Inferior parietal cortex (tissue), 1 donor: ENCODE results near the gene OSTF1.

ENCODE experiments used
- DNase-seq: peaks from one replicate; pipeline ENCODE4 v3.0.0-alpha.2; 2016; ENCODE audit errors: extremely low spot score

The OSTF1 gene, protein sequence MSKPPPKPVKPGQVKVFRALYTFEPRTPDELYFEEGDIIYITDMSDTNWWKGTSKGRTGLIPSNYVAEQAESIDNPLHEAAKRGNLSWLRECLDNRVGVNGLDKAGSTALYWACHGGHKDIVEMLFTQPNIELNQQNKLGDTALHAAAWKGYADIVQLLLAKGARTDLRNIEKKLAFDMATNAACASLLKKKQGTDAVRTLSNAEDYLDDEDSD

GRCh38 chr9:75087824-75088645, at the start of gene OSTF1, which contains the start of gene NMRK1:
Gene OSTF1 (plus strand): TSS chr9:75088514. CDS start chr9:75088693, 179 bp downstream.
Gene NMRK1 (minus strand): TSS chr9:75088155. CDS start chr9:75083115, 5,040 bp downstream.
- peak; percentile 92 for DNase-seq

DNA sequence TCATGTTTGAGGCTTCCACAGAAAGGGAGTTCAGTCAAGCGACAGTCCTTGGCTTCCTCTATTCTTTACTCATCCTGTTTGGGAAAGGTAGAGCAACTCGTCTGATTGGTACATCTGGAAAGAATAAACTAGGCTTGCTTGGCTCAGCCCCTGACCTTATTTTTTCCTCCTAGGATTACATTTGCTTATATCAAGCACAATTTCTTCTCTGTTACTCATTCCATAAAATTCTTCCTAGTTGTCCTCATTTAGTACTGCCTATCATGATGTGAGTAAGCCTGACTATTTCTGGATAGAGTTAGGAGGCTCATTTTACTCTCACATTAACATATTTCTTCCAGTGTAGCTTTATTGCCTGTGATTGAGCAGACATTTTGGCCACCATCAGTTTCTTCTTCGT, 49.3 kb upstream of the OSTF1 start:
- DNase-seq, result peak; percentile 29

DNA sequence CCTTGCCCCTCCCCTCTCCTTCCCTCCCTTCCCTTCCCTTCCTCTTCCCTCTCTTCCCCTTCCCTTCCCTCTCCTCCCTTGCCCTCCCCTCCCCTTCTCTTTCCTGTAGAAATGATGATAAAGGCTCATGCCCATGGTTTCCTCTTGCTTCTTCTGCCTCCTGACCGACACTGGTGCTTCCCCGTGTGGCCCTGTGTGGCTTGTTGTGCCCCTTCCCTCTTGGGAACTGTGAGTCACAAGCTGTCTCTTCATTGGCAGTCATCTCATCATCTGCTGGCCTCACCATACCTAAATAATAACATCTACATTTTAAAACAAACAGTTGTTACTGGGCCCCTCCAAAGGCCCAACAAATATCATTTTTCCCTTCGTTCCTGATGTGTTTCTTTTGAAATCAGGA, 48.5 kb upstream of the OSTF1 start:
- no peak for DNase-seq

- no peak for DNase-seq
Measured at GRCh38 chr9:75041041-75041440, 47.3 kb upstream of the OSTF1 start.

- no peak for DNase-seq
Measured at GRCh38 chr9:75046725-75047345, 41.5 kb upstream of the OSTF1 start.

GRCh38 chr9:75047506-75047905, 40.8 kb upstream of the OSTF1 start:
- no peak for DNase-seq

- no peak for DNase-seq
Measured at GRCh38 chr9:75051285-75051684, 37.0 kb upstream of the OSTF1 start.

DNA sequence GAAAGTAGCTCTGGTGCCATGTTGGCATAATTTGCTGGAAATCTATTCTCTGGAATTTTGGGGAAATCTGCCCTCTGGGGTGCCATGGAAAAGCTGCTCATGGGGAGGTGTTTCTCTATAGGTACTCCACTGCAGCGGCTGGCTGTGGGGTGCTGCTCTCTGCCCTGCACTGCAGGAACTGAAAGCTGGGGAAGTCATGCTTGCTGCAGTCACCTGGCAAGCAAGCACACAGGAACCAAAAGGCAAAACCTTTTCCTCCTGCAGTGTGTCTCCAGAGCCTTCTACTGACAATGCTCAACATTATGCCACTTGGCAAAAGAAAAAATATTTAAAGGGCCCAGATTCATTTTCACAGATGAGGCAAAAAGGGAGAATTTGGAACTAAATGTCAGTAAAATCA, 34.4 kb upstream of the OSTF1 start:
- DNase-seq, result no peak

GRCh38 chr9:75054368-75055001, 33.8 kb upstream of the OSTF1 start:
- DNase-seq, result no peak

DNA sequence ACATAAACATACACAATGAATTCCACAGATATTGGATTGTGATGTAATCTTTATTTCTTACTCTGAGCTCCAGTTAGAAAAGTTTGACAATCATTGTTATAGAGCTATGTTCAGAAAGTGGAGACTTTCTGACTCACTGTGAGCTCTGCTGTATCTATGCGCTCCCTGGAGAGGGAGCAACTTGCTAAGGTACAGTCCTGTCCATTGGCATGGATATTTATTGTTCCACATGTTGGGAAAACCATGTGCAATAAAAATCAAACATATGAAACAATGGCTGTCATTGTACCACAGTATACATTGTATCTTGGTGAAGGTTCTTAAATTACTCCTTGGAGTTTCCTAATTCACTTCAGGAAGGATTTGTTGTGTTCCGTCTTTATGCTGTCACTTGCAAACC, 27.1 kb upstream of the OSTF1 start:
- no peak for DNase-seq

GRCh38 chr9:75063556-75064305, 24.6 kb upstream of the OSTF1 start:
- no peak for DNase-seq

DNA sequence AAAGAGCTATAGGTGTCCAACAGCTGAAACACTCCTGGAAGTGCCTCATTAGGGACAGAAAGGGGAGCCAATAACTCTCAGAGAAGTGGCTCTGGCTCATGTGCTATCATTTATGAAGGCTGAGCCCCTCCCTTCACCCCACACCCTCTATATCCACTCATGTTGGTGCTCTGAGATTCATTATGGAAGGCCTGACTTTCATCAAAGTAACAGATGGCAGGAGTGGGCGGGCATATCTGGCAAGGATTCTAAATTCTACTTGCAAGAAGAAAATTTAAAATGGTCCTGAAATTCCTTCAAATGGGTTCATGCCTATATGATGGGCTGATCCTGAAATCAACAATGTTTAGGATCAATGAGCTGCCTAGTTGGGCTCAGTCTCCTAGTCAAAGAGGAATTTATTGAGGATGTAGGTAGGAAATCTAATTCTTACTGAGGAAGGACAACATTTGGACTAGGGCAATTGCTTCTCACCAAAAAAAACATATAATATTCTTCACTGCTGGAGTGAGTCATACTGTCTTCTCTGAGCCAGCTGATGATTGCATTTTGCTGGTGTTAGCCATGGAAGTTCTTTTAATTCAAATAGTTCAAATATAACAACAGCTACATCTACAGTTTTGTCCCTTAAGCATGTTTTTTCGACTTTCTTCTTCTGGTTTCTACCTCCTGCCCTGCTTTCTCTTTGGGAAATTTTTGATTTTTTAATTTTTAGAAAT, 23.8 kb upstream of the OSTF1 start:
- peak; percentile 60 for DNase-seq

DNA sequence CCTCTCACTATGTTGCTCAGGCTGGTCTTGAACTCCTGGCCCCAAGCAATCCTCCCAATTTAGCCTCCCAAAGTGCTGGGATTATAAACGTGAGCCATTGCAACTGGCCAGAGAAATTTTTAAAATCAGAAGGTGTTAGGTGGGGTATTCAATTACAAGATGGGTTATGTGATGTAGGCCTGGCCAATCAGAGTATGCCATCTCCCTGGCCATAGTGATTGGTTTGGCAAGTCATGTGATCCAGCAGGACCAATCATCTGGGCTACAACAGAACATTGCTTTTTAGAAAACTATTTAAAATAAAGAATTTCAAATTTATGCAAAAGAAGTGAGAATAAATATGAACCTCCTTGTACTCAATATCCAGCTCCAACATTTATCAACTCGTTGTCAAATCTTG, 22.8 kb upstream of the OSTF1 start:
- DNase-seq, result no peak

DNA sequence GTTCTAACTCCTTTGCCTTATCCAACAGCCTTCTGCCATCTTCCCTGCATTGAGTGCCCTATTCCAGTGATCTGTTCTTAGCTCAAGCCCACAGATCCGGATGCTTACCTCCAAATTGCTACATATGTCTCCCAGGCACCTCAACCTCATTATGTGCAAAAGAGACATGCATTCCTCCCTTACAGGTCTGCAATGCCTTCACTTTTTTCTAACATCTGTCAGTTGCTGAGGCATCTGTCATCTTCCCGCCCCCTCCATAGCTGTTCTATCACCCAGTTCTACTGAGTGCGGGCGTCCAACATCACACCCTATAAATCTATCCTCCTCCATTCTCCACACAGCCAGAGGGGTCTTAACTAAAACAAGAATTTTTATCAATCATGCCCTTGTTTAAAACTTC, 20.4 kb upstream of the OSTF1 start:
- DNase-seq, result no peak

DNA sequence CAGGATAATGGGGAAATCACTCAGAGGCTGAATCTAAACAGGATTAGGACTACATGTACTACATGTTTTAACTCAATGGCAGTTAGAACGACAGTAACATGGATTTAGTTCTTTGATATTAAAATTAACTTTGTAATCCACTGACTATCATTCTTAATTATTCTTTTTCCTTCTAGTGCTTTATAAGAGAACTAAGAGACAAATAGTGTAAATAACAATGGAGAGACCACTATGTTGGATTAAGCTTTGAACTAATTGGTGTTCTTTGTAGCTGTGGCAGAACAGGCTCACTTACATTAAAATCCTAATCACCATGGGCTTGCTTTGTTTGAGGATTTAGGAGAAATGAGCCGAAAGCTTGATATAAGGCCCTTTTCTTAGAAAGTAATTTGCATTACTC, 19.1 kb upstream of the OSTF1 start:
- no peak for DNase-seq

DNA sequence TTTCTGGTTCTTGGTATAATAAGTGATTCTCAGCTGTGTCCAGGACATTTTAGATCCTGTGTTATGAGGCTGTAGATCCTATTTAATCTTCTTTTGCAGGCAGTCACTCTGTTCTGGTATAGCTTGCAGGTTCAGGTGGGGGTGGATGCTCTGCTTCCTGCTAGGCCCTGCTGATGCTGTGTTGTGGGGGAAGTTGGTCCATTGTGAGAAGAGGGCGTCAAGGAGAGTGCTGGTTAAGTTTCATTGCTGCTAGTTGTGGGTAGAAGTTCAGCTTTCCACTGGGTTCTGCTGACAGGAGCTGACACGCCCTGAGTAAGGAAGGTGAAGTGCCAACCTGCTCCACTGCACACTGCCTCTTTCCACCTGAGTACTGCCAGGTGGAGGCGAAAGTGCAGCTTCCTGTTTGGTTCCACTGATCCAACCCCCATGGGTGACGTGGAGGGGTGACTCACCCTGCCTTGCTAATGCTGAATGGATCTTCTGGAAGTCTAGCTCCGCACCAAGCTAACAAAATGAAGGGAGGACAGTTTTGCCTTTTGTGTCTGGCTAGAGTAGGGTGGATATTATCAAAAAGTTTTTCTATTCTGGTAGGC, 16.7 kb upstream of the OSTF1 start:
- no peak for DNase-seq

- DNase-seq, result no peak
Measured at GRCh38 chr9:75072895-75073294, 15.4 kb upstream of the OSTF1 start.

- no peak for DNase-seq
Measured at GRCh38 chr9:75081632-75082031, 6.7 kb upstream of the OSTF1 start.

DNA sequence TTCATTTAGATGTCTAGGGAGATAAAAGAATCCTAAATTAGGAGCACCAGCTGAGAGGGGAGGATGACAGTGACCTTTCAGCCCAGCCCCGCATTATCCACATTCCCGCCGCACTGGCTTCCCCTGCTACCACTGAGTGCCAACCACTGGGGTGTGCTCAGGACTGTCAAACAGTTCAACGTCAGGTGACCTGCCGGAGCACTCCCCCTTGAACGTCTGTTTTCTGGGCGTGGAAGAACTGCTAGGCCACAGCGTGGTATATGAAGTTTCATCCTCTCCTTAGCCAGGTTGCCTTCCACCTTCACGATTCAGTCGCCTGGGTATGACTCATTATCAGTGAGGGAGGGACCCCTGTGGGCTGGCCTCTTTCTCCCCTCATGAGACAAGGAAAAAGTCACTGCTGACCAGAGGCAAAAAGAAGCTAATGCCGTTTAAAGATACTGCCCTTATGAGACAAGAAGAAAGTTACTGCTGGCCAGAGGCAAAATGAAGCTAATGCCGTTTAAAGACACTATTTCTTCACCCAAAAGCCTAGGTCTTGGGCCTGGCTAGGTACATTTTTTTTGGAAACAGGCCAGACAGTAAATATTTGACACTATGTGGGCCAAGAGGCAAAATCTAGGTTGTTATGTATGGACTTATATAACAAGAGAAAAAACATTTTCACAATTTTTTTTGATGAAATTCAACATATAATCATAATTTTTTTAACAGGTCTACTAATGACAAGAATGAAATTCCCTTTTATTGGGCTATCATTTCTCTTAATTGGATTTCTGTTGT, 4.9 kb upstream of the OSTF1 start:
- no peak for DNase-seq
